Measurements from ENCODE around the gene PURB.
"Not testable (repeated sequence)": the region's sequence is repeated elsewhere in the genome, so short reads cannot be mapped to it uniquely, and the experiment has no call there.

The PURB gene

GRCh38 chr7:44852590-44852989, 32.7 kb downstream of the PURB start:
- Histone ChIP-seq H3K9me3 (ENCODE audit: low read depth, low read length) (no peaks in the 10 kb centered on the region), H3K9ac (ENCODE audit: insufficient read length) (no peak overlapping the region), H3K36me3 (ENCODE audit: insufficient read depth, low read length) (no peaks in the 10 kb centered on the region), H3K4me3 (no peak overlapping the region), H3K27ac (no peak overlapping the region)
- TF ChIP-seq POLR2AphosphoS5 (IDR thresholded peaks at IDR 0.05; ENCODE audit: borderline replicate concordance, low read depth, low read length) (no peak), EZH2 (IDR thresholded peaks at IDR 0.05) (no peak), FOXP2 (optimal IDR thresholded peaks at IDR 0.05; ENCODE audit: control extremely low read depth, extremely low read length, insufficient read depth) (no peak)
- no peak for DNase-seq (ENCODE audit: low read depth, low spot score)

- no peak overlapping the region for H3K4me3 ChIP-seq
- H3K36me3 ChIP-seq (ENCODE audit: insufficient read depth, low read length), result no peaks in the 10 kb centered on the region
- H3K9me3 ChIP-seq (ENCODE audit: low read depth, low read length), result no peaks in the 10 kb centered on the region
- H3K9ac ChIP-seq (ENCODE audit: insufficient read length), result no peak overlapping the region
- no peak for TF ChIP-seq FOXP2 (optimal IDR thresholded peaks at IDR 0.05; ENCODE audit: control extremely low read depth, extremely low read length, insufficient read depth)
- TF ChIP-seq POLR2AphosphoS5 (IDR thresholded peaks at IDR 0.05; ENCODE audit: borderline replicate concordance, low read depth, low read length), result no peak
- no peak for TF ChIP-seq EZH2 (IDR thresholded peaks at IDR 0.05)
- no peak for DNase-seq (ENCODE audit: low read depth, low spot score)
- peak overlapping the region; percentile 55; the same call in 1 of the 2 replicates for H3K27ac ChIP-seq
Measured at GRCh38 chr7:44849885-44850544, 35.3 kb downstream of the PURB start.

GRCh38 chr7:44849259-44849884, 36.0 kb downstream of the PURB start:
- no peak for TF ChIP-seq FOXP2 (optimal IDR thresholded peaks at IDR 0.05; ENCODE audit: control extremely low read depth, extremely low read length, insufficient read depth)
- no peak for TF ChIP-seq POLR2AphosphoS5 (IDR thresholded peaks at IDR 0.05; ENCODE audit: borderline replicate concordance, low read depth, low read length)
- no peak for TF ChIP-seq EZH2 (IDR thresholded peaks at IDR 0.05)
- Histone ChIP-seq H3K36me3 (ENCODE audit: insufficient read depth, low read length) (no peaks in the 10 kb centered on the region), H3K4me3 (peak overlapping the region; percentile 98), H3K27ac (peak overlapping the region; percentile 97; the same call in 1 of the 2 replicates), H3K9me3 (ENCODE audit: low read depth, low read length) (no peaks in the 10 kb centered on the region), H3K9ac (ENCODE audit: insufficient read length) (peak overlapping the region; percentile 99)
- DNase-seq (ENCODE audit: low read depth, low spot score), result no peak

GRCh38 chr7:44847920-44848634, 37.3 kb downstream of the PURB start, which contains the start of gene H2AZ2:
Gene H2AZ2, minus strand, starts transcription at chr7:44848087. Its CDS starts 116 bp downstream, at chr7:44847971.
- H3K9ac ChIP-seq (ENCODE audit: insufficient read length), result peak within 1 kb of the TSS; percentile 99
- TF ChIP-seq FOXP2 (optimal IDR thresholded peaks at IDR 0.05; ENCODE audit: control extremely low read depth, extremely low read length, insufficient read depth), result no peak
- TF ChIP-seq POLR2AphosphoS5 (IDR thresholded peaks at IDR 0.05; ENCODE audit: borderline replicate concordance, low read depth, low read length), result peak; percentile 97
- H3K27ac ChIP-seq, result peak within 1 kb of the TSS; percentile 97

GRCh38 chr7:44847509-44847919, 37.8 kb downstream of the PURB start:
- peak; percentile 50 for DNase-seq (ENCODE audit: low read depth, low spot score)
- peak overlapping the region; percentile 94 for H3K27ac ChIP-seq
- no peaks in the 10 kb centered on the region for H3K9me3 ChIP-seq (ENCODE audit: low read depth, low read length)
- H3K4me3 ChIP-seq, result peak overlapping the region; percentile 100
- H3K36me3 ChIP-seq (ENCODE audit: insufficient read depth, low read length), result peaks cover 15% of the 10 kb centered on the region
- TF ChIP-seq FOXP2 (optimal IDR thresholded peaks at IDR 0.05; ENCODE audit: control extremely low read depth, extremely low read length, insufficient read depth), result no peak
- TF ChIP-seq POLR2AphosphoS5 (IDR thresholded peaks at IDR 0.05; ENCODE audit: borderline replicate concordance, low read depth, low read length), result no peak
- no peak for TF ChIP-seq EZH2 (IDR thresholded peaks at IDR 0.05)
- H3K9ac ChIP-seq (ENCODE audit: insufficient read length), result peak overlapping the region; percentile 98

More at GRCh38 chr7:44847920-44848634, 37.3 kb downstream of the PURB start, which contains the start of gene H2AZ2:
- DNase-seq (ENCODE audit: low read depth, low spot score), result peak; percentile 98
- H3K9me3 ChIP-seq (ENCODE audit: low read depth, low read length), result no peaks in the 10 kb centered on the region
- H3K4me3 ChIP-seq, result peak within 1 kb of the TSS; percentile 100
- H3K36me3 ChIP-seq (ENCODE audit: insufficient read depth, low read length), result peaks cover 11% of the 10 kb centered on the region

- H3K9ac ChIP-seq (ENCODE audit: insufficient read length), result peak overlapping the region; percentile 98
- H3K27ac ChIP-seq, result peak overlapping the region; percentile 94
- H3K9me3 ChIP-seq (ENCODE audit: low read depth, low read length), result no peaks in the 10 kb centered on the region
- DNase-seq (ENCODE audit: low read depth, low spot score), result no peak
- peak overlapping the region; percentile 100 for H3K4me3 ChIP-seq
- no peak for TF ChIP-seq POLR2AphosphoS5 (IDR thresholded peaks at IDR 0.05; ENCODE audit: borderline replicate concordance, low read depth, low read length)
- no peak for TF ChIP-seq FOXP2 (optimal IDR thresholded peaks at IDR 0.05; ENCODE audit: control extremely low read depth, extremely low read length, insufficient read depth)
- no peak for TF ChIP-seq EZH2 (IDR thresholded peaks at IDR 0.05)
- H3K36me3 ChIP-seq (ENCODE audit: insufficient read depth, low read length), result peaks cover 20% of the 10 kb centered on the region
Measured at GRCh38 chr7:44846816-44847508, 38.4 kb downstream of the PURB start.

- Histone ChIP-seq H3K36me3 (ENCODE audit: insufficient read depth, low read length) (peaks cover 26% of the 10 kb centered on the region), H3K9ac (ENCODE audit: insufficient read length) (peak overlapping the region; percentile 98), H3K4me3 (peak overlapping the region; percentile 100)
- H3K9me3 ChIP-seq (ENCODE audit: low read depth, low read length); DNase-seq (ENCODE audit: low read depth, low spot score); H3K27ac ChIP-seq: not testable (repeated sequence)
Measured at GRCh38 chr7:44846390-44846789, 38.9 kb downstream of the PURB start.

GRCh38 chr7:44845451-44845850, 39.9 kb downstream of the PURB start:
- H3K27ac ChIP-seq, result peak overlapping the region; percentile 10; the same call in 1 of the 2 replicates
- peaks cover 34% of the 10 kb centered on the region for H3K36me3 ChIP-seq (ENCODE audit: insufficient read depth, low read length)
- no peak for TF ChIP-seq EZH2 (IDR thresholded peaks at IDR 0.05)
- no peak for TF ChIP-seq FOXP2 (optimal IDR thresholded peaks at IDR 0.05; ENCODE audit: control extremely low read depth, extremely low read length, insufficient read depth)
- no peak for TF ChIP-seq POLR2AphosphoS5 (IDR thresholded peaks at IDR 0.05; ENCODE audit: borderline replicate concordance, low read depth, low read length)
- H3K4me3 ChIP-seq, result peak overlapping the region; percentile 100
- no peak for DNase-seq (ENCODE audit: low read depth, low spot score)
- H3K9me3 ChIP-seq (ENCODE audit: low read depth, low read length), result no peaks in the 10 kb centered on the region
- peak overlapping the region; percentile 67 for H3K9ac ChIP-seq (ENCODE audit: insufficient read length)

GRCh38 chr7:44843440-44843839, 41.9 kb downstream of the PURB start:
- peaks cover 47% of the 10 kb centered on the region for H3K36me3 ChIP-seq (ENCODE audit: insufficient read depth, low read length)
- not testable (repeated sequence) for H3K27ac ChIP-seq; H3K9ac ChIP-seq (ENCODE audit: insufficient read length); H3K9me3 ChIP-seq (ENCODE audit: low read depth, low read length); DNase-seq (ENCODE audit: low read depth, low spot score); H3K4me3 ChIP-seq

- not testable (repeated sequence) for H3K27ac ChIP-seq; H3K9me3 ChIP-seq (ENCODE audit: low read depth, low read length); H3K9ac ChIP-seq (ENCODE audit: insufficient read length); DNase-seq (ENCODE audit: low read depth, low spot score); H3K4me3 ChIP-seq
- H3K36me3 ChIP-seq (ENCODE audit: insufficient read depth, low read length), result peaks cover 51% of the 10 kb centered on the region
Measured at GRCh38 chr7:44842675-44843074, 42.7 kb downstream of the PURB start.

All from SK-N-MC (cell line).